Endodermal cell (in vitro differentiated cells): ENCODE data around the gene ZNF618. TPM values are rescaled to one million over a fixed set of nuclear protein-coding genes. Genes with fewer than 3 reads are reported as not detected.

ENCODE experiments used
- DNase-seq: peaks from one replicate; pipeline ENCODE4 v3.0.0-alpha.2; 2017
- H3K27ac ChIP-seq: 2 replicates; pipeline ENCODE4 v1.5.1; 2013; ENCODE audit warnings: mild to moderate bottlenecking, low read depth, low read length, moderate library complexity
- H3K27me3 ChIP-seq: 2 replicates; pipeline ENCODE4 v1.6.1; 2013; ENCODE audit warnings: mild to moderate bottlenecking, low read length, moderate library complexity; ENCODE audit not compliant: insufficient read depth, control insufficient read depth, poor library complexity, severe bottlenecking
- H3K36me3 ChIP-seq: 2 replicates; pipeline ENCODE4 v1.7.0; 2013; ENCODE audit warnings: mild to moderate bottlenecking, low read length, moderate library complexity; ENCODE audit not compliant: control insufficient read depth, insufficient read depth
- H3K4me1 ChIP-seq: one replicate; pipeline ENCODE4 v1.7.0; 2013; ENCODE audit warnings: low read length; ENCODE audit not compliant: control insufficient read depth, insufficient read depth
- H3K4me3 ChIP-seq: 2 replicates; pipeline ENCODE4 v1.5.1; 2013; ENCODE audit warnings: mild to moderate bottlenecking, low read length, moderate library complexity
- H3K9ac ChIP-seq: 2 replicates; pipeline ENCODE4 v1.6.1; 2013; ENCODE audit warnings: mild to moderate bottlenecking, low read length, moderate library complexity; ENCODE audit not compliant: poor library complexity, severe bottlenecking; ENCODE audit errors: extremely low read depth
- H3K9me3 ChIP-seq: 2 replicates; pipeline ENCODE4 v1.6.1; 2013; ENCODE audit warnings: mild to moderate bottlenecking, low read length, moderate library complexity; ENCODE audit not compliant: control insufficient read depth
- H3K27ac Mint-ChIP-seq: 2 replicates; pipeline ENCODE4 v1.8.0; 2020; ENCODE audit warnings: mixed read lengths
- H3K27me3 Mint-ChIP-seq: 2 replicates; pipeline ENCODE4 v1.8.0; 2021; ENCODE audit warnings: mild to moderate bottlenecking, mixed read lengths; ENCODE audit not compliant: insufficient read depth
- H3K36me3 Mint-ChIP-seq: 2 replicates; pipeline ENCODE4 v1.8.0; 2020; ENCODE audit warnings: low read depth, mixed read lengths
- H3K4me1 Mint-ChIP-seq: 2 replicates; pipeline ENCODE4 v1.8.0; 2020; ENCODE audit warnings: mixed read lengths
- H3K4me3 Mint-ChIP-seq: 2 replicates; pipeline ENCODE4 v1.8.0; 2020; ENCODE audit warnings: mild to moderate bottlenecking, moderate library complexity, mixed read lengths
- H3K9me3 Mint-ChIP-seq: 2 replicates; pipeline ENCODE4 v1.8.0; 2020; ENCODE audit warnings: mild to moderate bottlenecking, mixed read lengths
- WGBS, 2 experiments: methylation state at CpG; one replicate each; pipeline versions ENCODE4 v1.1.5 to v1.1.7; 2013; ENCODE audit warnings: missing lambda C conversion rate in 2 of 2, mixed read lengths in 1 of 2; ENCODE audit not compliant: insufficient coverage in 1 of 2, insufficient read length in 1 of 2; 5-methylcytosine and 5-hydroxymethylcytosine counted together
- total RNA-seq, 2 donors: library from RNA; stranded (reverse); fragmentation: NEBNext Ultra II Directional in 1 of 2; extraction: Animal tissue kit (Norgen Biotek cat#: 25700) in 1 of 2; gene quantifications; 2 replicates in 1 of 2; 3 replicates in 1 of 2; pipeline ENCODE4 v1.2.1, GENCODE V29; 2021
- TF ChIP-seq, protein P1 (sequence below): fragments of 200-600 bp; sonication (generic); conservative IDR thresholded peaks from 2 replicates; pipeline ENCODE4 v1.5.0; 2021; ENCODE audit warnings: antibody characterized with exemption, mild to moderate bottlenecking

ZNF618 gene
- total RNA-seq, 2 donors from 2014 or later: 34.5 to 37.5 TPM

DNA sequence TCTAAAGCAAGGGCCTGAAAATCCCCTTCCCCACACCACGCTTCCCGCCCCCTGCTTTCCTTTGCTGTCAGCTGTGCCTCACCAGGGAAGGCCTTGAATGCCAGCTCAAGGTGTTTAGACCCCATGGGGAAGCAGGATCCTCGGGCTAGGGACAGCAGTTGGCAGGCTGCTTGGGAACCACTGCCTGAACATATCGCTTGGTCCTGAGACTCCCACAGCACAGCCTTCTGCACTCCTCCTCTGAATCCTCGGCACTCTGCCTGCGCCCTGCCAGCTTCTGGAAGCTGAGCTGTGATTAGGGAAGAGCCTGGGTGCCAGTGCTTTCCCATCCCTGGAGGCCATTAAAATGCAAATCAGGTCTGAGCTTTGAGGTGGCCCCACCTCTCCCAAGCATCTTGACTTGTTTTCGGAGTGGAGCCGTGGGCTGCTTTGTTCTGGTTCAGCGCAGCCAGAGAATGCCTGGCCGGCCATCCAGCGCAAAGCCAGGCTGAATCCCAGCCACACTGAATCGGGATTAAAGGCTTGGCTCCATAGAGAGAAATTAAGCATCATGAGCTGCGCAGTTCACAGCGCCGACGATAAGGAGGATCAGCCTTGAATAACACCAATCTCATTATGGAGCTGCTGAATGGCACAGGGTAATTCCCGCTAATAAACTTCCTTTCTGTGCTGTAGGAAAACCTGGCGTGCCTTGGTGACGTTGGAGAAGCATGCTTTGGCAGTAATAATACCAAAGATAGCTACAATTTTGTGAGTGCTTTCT, 162.0 kb downstream of the ZNF618 start:
- Mint-ChIP-seq H3K36me3 (peaks cover 55% of the 10 kb centered on the region), H3K4me3 (no peak overlapping the region), H3K27me3 (no peaks in the 10 kb centered on the region), H3K9me3 (peaks cover 2% of the 10 kb centered on the region), H3K27ac (peak overlapping the region; percentile 17), H3K4me1 (no peaks in the 10 kb centered on the region)
- no peaks in the 10 kb centered on the region for H3K4me1 ChIP-seq
- H3K4me3 ChIP-seq: no peak overlapping the region
- no peak overlapping the region for H3K9ac ChIP-seq
- no peaks in the 10 kb centered on the region for H3K27me3 ChIP-seq
- peaks cover 49% of the 10 kb centered on the region for H3K36me3 ChIP-seq
- peak overlapping the region; percentile 76 for H3K27ac ChIP-seq
- WGBS, 2 experiments: 68 to 77% methylated on average over 17 to 19 of the region's 19 CpGs
- H3K9me3 ChIP-seq: no peaks in the 10 kb centered on the region
- DNase-seq: peak; percentile 71
- TF ChIP-seq, protein P1, sequence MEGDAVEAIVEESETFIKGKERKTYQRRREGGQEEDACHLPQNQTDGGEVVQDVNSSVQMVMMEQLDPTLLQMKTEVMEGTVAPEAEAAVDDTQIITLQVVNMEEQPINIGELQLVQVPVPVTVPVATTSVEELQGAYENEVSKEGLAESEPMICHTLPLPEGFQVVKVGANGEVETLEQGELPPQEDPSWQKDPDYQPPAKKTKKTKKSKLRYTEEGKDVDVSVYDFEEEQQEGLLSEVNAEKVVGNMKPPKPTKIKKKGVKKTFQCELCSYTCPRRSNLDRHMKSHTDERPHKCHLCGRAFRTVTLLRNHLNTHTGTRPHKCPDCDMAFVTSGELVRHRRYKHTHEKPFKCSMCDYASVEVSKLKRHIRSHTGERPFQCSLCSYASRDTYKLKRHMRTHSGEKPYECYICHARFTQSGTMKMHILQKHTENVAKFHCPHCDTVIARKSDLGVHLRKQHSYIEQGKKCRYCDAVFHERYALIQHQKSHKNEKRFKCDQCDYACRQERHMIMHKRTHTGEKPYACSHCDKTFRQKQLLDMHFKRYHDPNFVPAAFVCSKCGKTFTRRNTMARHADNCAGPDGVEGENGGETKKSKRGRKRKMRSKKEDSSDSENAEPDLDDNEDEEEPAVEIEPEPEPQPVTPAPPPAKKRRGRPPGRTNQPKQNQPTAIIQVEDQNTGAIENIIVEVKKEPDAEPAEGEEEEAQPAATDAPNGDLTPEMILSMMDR: no peak

DNA sequence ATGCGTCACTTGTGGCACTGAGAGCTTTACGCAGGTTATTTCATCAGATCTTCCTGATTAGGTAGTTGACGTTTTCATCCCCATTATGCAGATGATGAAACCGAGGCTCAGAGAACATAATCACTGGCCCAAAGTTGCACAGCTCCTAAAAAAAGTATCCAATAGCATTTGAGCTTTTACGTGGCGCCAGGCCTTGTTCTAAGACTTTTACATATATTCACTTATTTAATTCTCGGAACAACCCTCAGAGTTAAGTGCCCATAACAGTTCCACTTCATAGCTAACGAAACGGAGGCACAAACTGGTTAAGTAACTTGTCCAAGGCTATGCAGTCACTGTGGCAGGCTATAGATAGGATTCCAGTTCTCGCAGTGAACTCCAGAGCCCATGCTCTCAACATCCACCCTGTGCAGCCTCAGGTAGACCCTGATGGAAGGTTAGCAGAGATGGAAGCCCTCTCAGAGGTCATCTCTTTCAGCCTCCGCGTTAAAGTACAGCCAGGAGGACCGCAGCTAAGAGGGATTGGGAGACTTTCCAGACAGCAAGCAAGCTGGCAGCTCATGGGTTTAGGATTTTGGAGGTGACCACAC, 162.7 kb downstream of the ZNF618 start:
- Histone ChIP-seq H3K36me3 (peaks cover 49% of the 10 kb centered on the region), H3K4me1 (no peaks in the 10 kb centered on the region), H3K9me3 (no peaks in the 10 kb centered on the region), H3K27ac (no peak overlapping the region), H3K4me3 (no peak overlapping the region), H3K9ac (no peak overlapping the region), H3K27me3 (no peaks in the 10 kb centered on the region)
- Mint-ChIP-seq H3K9me3 (peaks cover 2% of the 10 kb centered on the region), H3K4me1 (no peaks in the 10 kb centered on the region), H3K4me3 (no peak overlapping the region), H3K27me3 (no peaks in the 10 kb centered on the region), H3K36me3 (peaks cover 60% of the 10 kb centered on the region), H3K27ac (no peak overlapping the region)
- 94 to 98% methylated on average over 11 to 13 of the region's 13 CpGs for WGBS, 2 experiments
- peak; percentile 35 for DNase-seq
- TF ChIP-seq, protein P1: no peak

DNA sequence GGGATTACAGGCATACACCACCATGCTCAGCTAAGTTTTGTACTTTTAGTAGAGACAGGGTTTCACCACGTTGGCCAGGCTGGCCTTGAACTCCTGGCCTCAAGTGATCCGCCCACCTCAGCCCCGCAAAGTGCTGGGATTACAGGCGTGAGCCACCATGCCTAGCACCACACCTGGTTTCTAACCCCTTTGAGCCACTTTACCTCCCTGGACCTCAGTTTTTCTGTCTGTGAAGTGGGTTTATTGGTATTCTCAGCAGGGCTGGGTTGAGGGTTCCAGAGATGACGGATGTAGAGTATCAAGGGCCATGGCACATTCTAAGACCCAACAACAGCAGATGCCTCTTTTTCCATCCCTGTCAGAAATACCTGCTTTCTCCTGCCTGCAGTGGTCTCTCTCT, 163.4 kb downstream of the ZNF618 start:
- peak; percentile 15 for DNase-seq
- Mint-ChIP-seq H3K27me3 (no peaks in the 10 kb centered on the region), H3K36me3 (peaks cover 60% of the 10 kb centered on the region), H3K9me3 (peaks cover 2% of the 10 kb centered on the region), H3K4me3 (no peak overlapping the region), H3K27ac (no peak overlapping the region), H3K4me1 (no peaks in the 10 kb centered on the region)
- Histone ChIP-seq H3K4me3 (no peak overlapping the region), H3K9me3 (no peaks in the 10 kb centered on the region), H3K4me1 (no peaks in the 10 kb centered on the region), H3K36me3 (peaks cover 43% of the 10 kb centered on the region), H3K27me3 (no peaks in the 10 kb centered on the region), H3K27ac (no peak overlapping the region), H3K9ac (no peak overlapping the region)
- TF ChIP-seq, protein P1: no peak
- 90 to 100% methylated on average over 1 to 5 of the region's 5 CpGs for WGBS, 2 experiments
